ENCODE data around the gene OR11H6. TPM values are rescaled to one million over a fixed set of nuclear protein-coding genes. Genes with fewer than 3 reads are reported as not detected.

OR11H6 gene
- total and polyA plus RNA-seq, 2 donors (not counting 3 experiments of a cell fraction or from before 2014, with no cell fraction given): not detected

DNA sequence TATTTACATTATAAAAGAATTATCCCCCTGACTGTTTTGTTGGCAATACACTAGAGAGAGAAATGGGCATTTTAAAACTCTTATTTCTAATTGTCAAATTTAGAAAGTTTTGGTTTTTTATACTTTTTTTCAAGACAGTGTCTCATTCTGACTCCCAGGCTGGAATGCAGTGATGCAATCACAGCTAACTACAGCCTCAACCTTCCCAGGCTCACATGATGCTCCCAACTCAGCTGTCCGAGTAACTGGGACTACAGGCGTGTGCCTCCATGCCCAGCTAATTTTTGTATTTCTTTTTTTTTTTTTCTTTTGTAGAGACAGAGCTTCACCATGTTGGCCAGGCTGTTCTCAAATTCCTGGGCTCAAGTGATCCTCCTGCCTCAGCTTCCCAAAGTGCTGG, 8.3 kb upstream of the OR11H6 start:
- CTCF ChIA-PET: no interaction called here
- intact Hi-C loops (cut with micrococcal nuclease): no loop called here
- POLR2A ChIA-PET: no interaction called here

More for the DNA sequence above, 8.3 kb upstream of the OR11H6 start:
- H2AFZ ChIP-seq (ENCODE audit: low read depth, low read length): no peak overlapping the region
- no peak overlapping the region for H3K9ac ChIP-seq (replicated peaks; ENCODE audit: extremely low read depth, insufficient read depth, low read length)
- no peak overlapping the region for H3K27ac ChIP-seq (ENCODE audit: insufficient read depth, low read depth, low read length)
- no peaks in the 10 kb centered on the region for H3K27me3 ChIP-seq (ENCODE audit: control insufficient read depth in 2 of 2, insufficient read depth in 2 of 2, low read length in 2 of 2)
- TF ChIP-seq POLR2A (IDR thresholded peaks at IDR 0.05; ENCODE audit: low read depth, low read length) (no peak), EZH2 (IDR thresholded peaks at IDR 0.05; ENCODE audit: borderline replicate concordance, low read depth, low read length, severe bottlenecking) (no peak), GATA2 (IDR thresholded peaks at IDR 0.05; ENCODE audit: insufficient read depth, insufficient read length, low read depth, low read length) (no peak), JUN (IDR thresholded peaks at IDR 0.05; ENCODE audit: borderline replicate concordance, insufficient read depth, insufficient read length, low read depth) (no peak), MYC (IDR thresholded peaks at IDR 0.05; ENCODE audit: low read depth, low read length) (no peak), POLR2AphosphoS5 (IDR thresholded peaks at IDR 0.05; ENCODE audit: insufficient read depth, low read depth, low read length) (no peak), FOS (IDR thresholded peaks at IDR 0.05; ENCODE audit: borderline replicate concordance, insufficient read depth, low read length) (no peak)
- TF ChIP-seq, protein P1, sequence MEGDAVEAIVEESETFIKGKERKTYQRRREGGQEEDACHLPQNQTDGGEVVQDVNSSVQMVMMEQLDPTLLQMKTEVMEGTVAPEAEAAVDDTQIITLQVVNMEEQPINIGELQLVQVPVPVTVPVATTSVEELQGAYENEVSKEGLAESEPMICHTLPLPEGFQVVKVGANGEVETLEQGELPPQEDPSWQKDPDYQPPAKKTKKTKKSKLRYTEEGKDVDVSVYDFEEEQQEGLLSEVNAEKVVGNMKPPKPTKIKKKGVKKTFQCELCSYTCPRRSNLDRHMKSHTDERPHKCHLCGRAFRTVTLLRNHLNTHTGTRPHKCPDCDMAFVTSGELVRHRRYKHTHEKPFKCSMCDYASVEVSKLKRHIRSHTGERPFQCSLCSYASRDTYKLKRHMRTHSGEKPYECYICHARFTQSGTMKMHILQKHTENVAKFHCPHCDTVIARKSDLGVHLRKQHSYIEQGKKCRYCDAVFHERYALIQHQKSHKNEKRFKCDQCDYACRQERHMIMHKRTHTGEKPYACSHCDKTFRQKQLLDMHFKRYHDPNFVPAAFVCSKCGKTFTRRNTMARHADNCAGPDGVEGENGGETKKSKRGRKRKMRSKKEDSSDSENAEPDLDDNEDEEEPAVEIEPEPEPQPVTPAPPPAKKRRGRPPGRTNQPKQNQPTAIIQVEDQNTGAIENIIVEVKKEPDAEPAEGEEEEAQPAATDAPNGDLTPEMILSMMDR (IDR thresholded peaks at IDR 0.05; ENCODE audit: extremely low read depth in 1 of 2, insufficient read depth in 1 of 2, low read depth in 1 of 2, low read length in 2 of 2): no peak
- TF ChIP-seq, protein P2, sequence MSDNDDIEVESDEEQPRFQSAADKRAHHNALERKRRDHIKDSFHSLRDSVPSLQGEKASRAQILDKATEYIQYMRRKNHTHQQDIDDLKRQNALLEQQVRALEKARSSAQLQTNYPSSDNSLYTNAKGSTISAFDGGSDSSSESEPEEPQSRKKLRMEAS (IDR thresholded peaks at IDR 0.05; ENCODE audit: insufficient read depth, insufficient read length): no peak
- no peaks in the 10 kb centered on the region for H3K9me1 ChIP-seq (replicated peaks; ENCODE audit: control insufficient read depth, extremely low read depth, insufficient read depth, low read length)
- H3K4me2 ChIP-seq (ENCODE audit: insufficient read depth, low read length): no peak overlapping the region
- H3K36me3 ChIP-seq (ENCODE audit: control insufficient read depth in 2 of 2, extremely low read depth in 1 of 2, insufficient read depth in 2 of 2, low read length in 2 of 2): no peaks in the 10 kb centered on the region
- DNase-seq (ENCODE audit: low read depth, low spot score): no peak
- no peaks in the 10 kb centered on the region for H4K20me1 ChIP-seq (replicated peaks; ENCODE audit: control insufficient read depth, extremely low read depth, insufficient read depth, low read length)
- no peaks in the 10 kb centered on the region for H3K79me2 ChIP-seq (ENCODE audit: control insufficient read depth, insufficient read depth, low read length)
- no peak overlapping the region for H3K4me3 ChIP-seq (replicated peaks in 1 of 3; ENCODE audit: insufficient read depth in 1 of 3, low read depth in 1 of 3, low read length in 3 of 3)
- dilution Hi-C loops (cut with MboI; ENCODE audit: extremely low pct_ligation_motif_present, low sequenced_read_pairs): no loop called here
- no peaks in the 10 kb centered on the region for H3K4me1 ChIP-seq (ENCODE audit: control insufficient read depth, extremely low read depth, insufficient read depth, low read length)
- BruUV-seq (replicated peaks): no TSS peak
- FAIRE-seq: no peak
- H3K9me3 ChIP-seq (replicated peaks; ENCODE audit: control insufficient read depth, insufficient read depth, low read length): no peaks in the 10 kb centered on the region
